Hippocampal formation (tissue), 2 donors: ENCODE results near the gene AMPH.

Source experiments
- DNase-seq, 2 donors: peaks; one replicate each; lab custom pipeline; 2025; lab: John Stamatoyannopoulos, UW

AMPH gene

GRCh38 chr7:38463277-38464225 lies 167.6 kb downstream of the AMPH start:
- no peak for DNase-seq

DNA sequence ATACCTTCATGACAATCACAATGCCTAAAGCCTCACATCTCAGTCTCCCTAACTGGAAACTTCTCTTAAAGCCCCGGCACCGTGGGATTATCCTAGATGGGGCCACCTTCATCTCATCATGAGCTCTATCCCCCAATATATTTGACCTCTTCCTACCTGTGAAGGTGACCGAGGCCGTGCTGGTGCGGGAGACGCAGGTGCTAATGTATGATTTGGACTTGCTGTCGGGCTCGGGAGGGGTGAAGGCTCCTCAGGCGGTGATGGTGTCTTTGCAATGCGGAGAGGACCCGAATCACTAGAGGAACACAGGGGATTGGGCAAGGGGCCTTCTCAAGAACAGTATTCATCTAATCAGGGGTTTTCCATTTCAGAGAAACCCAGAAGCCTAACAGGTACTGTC lies 168.4 kb downstream of the AMPH start:
- DNase-seq, result no peak

- no peak for DNase-seq
These were observed 169.3 kb downstream of the AMPH start for GRCh38 chr7:38461887-38462286.

GRCh38 chr7:38453826-38454225 lies 177.3 kb downstream of the AMPH start:
- DNase-seq, result no peak

- no peak for DNase-seq
These were observed 178.0 kb downstream of the AMPH start for GRCh38 chr7:38453168-38453567.

DNA sequence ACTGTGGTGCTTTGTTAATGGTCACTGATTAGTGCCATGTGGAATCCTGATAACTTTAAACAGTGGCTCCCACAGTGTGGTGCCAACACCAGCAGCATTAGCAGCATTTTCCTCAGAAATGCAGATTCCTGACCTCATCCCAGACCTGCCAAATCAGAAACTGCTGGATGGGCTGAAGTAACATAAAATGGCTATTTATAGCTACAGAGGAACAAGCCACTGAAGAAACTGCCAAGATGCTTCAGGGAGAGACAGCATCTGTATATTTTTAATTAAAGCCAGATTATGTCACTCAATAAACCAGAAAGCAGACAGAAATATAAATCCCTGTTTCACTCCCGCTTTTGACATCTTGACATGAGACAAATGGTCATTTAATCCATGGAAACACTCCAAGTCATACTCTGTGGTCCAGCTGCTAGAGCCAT lies 178.5 kb downstream of the AMPH start:
- DNase-seq, result no peak

GRCh38 chr7:38451840-38452239 lies 179.3 kb downstream of the AMPH start:
- no peak for DNase-seq

GRCh38 chr7:38448584-38449234 lies 182.5 kb downstream of the AMPH start:
- DNase-seq, result no peak

- DNase-seq, result no peak
These were observed 183.1 kb downstream of the AMPH start for GRCh38 chr7:38448054-38448453.

DNA sequence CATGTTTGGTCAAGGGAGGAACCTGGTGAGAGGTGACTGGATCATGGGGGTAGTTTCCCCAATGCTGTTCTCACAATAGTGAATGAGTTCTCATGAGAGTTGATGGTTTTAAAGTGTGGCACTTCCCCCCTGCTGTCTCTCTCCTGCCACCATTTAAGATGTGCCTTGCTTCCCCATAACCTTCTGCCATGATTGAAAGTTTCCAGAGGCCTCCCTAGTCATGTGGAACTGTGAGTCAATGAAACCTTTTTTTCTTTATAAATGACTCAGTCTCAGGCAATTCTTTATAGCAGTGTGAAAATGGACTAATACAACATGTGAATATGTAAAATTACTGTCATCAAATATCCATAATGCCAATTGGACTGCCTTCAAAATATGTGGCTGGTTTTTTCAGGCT lies 192.2 kb downstream of the AMPH start:
- no peak for DNase-seq

- DNase-seq, result no peak
These were observed 198.5 kb downstream of the AMPH start for GRCh38 chr7:38432671-38433070.

DNA sequence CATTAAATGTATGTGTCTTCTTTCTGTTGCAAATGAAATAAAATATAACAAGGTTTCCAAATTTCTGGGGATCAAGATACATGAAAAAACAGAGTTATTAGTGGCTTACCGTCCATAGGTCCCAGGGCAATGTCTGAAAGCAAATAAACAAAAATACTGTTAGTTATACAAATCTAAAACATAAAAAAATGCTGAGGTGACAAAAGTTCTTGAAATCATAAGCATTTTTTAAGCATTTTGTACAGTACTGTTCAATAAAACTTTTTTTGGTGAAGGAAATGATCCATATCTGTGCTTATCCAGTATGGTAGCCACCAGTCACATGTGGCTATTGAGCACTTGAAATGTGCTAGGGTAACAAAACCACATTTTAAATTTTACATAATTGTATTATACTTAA lies 199.1 kb downstream of the AMPH start:
- no peak for DNase-seq

DNA sequence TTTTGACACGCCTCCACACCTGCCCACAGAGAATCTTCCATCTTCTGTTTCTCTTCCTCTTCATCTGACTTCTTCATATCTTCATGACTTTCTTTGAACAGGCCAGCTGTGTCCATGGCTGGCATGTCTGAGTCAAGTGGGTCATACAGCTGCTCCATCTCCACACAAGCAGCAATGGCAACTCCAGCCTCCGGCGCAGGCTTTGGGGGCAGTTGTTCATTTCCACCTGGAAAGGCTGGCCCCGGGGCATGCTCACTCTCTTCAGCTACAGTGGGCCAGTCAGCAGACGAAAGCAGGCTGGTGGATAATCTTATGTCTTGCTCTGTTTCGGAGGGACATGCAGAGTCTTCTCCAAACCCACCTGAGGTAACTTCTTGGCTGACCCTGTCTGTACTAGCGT lies 202.1 kb downstream of the AMPH start:
- no peak for DNase-seq

GRCh38 chr7:38428041-38428440 lies 203.1 kb downstream of the AMPH start:
- DNase-seq, result no peak

- DNase-seq, result no peak
These were observed 203.8 kb downstream of the AMPH start for GRCh38 chr7:38427279-38427955.

DNA sequence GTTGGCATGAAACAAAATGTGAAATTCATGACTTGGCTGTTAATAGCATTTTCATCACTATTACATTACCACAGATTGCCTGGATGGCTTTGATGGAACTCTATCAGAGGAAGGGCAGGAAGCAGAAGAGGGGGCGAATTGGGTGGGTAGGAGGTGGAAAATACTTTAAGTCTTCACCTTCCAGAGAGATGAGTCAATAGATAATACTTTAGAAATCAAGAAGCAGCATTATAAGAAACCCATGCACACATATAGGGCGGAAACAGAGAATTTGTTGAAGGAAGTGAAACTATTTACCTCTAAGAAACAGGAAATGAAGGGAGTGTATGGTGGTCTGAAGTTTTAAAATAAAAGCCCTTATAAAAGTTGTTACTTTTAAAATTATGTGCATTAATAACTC lies 205.7 kb downstream of the AMPH start:
- DNase-seq, result no peak

GRCh38 chr7:38424750-38425463 lies 206.3 kb downstream of the AMPH start:
- no peak for DNase-seq

GRCh38 chr7:38413784-38414183 lies 217.4 kb downstream of the AMPH start:
- DNase-seq, result no peak

DNA sequence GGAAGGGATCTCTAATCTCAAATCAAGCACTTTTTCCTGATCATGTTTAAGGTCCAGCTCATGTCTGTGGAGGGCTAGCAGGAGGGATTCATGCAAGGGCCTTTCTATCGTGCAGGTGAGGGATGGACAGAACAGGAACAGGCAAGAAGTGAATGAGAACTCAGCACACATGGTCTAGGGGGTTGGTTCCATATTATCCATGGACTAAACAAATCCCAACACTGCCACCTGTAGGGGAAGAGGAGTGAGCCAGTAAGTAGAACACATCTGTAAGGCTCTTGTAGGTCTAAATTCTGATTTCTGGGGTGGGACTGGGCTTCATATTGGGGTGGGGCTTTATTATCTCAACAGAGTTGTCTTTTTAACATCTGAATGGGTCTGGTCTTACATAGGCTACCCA lies 219.8 kb downstream of the AMPH start:
- no peak for DNase-seq

- DNase-seq, result no peak
These were observed 221.1 kb downstream of the AMPH start for GRCh38 chr7:38410056-38410455.

GRCh38 chr7:38409531-38409930 lies 221.6 kb downstream of the AMPH start:
- DNase-seq, result no peak

- DNase-seq, result peak; percentile 16 to 25
These were observed 232.3 kb downstream of the AMPH start for GRCh38 chr7:38398725-38399321.
